HepG2 (cell line): ENCODE measurements around the gene ARFGAP1. TPM values are rescaled to one million over a fixed set of nuclear protein-coding genes. Genes with fewer than 3 reads are reported as not detected.

Experiments
- ATAC-seq: fragments of 200-7000 bp; cut with Tn5 transposase; 3 replicates; pipeline ENCODE4 v1.9.1; 2020; ENCODE audit warnings: mild to moderate bottlenecking, moderate library complexity
- BruUV-seq: library from RNA; stranded (reverse); fragments of 400-500 nt; replicated peaks from 2 replicates; lab custom pipeline; 2021; lab: Mats Ljungman, UMichigan
- CTCF ChIA-PET: fragments of 300-600 bp; formaldehyde crosslinking; extraction: SDS; loops from one replicate; lab custom pipeline; 2021; ENCODE audit warnings: low total read pairs, inconsistent platforms, low intra/inter-chr PET ratio; lab: Yijun Ruan, JAX
- POLR2A ChIA-PET: fragments of 350-600 bp; sonication (Branson Sonifier 250); formaldehyde crosslinking; loops from one replicate; lab custom pipeline; 2020; ENCODE audit warnings: antibody characterized with exemption, inconsistent platforms; lab: Yijun Ruan, JAX
- DNase-seq: peaks from one replicate; pipeline ENCODE4 v3.0.0-alpha.2; 2015; ENCODE audit warnings: low spot score
- FAIRE-seq: peaks from 3 replicates; lab custom pipeline; 2011; peaks lifted over from hg19 to GRCh38; lab: Jason Lieb, UNC
- H2AFZ ChIP-seq: one replicate; pipeline ENCODE4 v1.6.1; 2011; ENCODE audit warnings: low read length, inconsistent platforms
- H3K27ac ChIP-seq: fragments of 300-600 bp; 3 replicates; pipeline ENCODE4 v1.8.0; 2011; ENCODE audit warnings: mixed run types, mild to moderate bottlenecking, mixed read lengths, low read length, inconsistent platforms; ENCODE audit not compliant: insufficient read depth; ENCODE audit errors: extremely low read length
- H3K27me3 ChIP-seq, 2 experiments: fragments of 200-600 bp in 1 of 2; 2 replicates in 1 of 2; 3 replicates in 1 of 2; pipeline versions ENCODE4 v1.6.0 to v1.8.0; 2011; ENCODE audit warnings: low read length in 2 of 2, mild to moderate bottlenecking in 2 of 2, moderate library complexity in 2 of 2, inconsistent platforms in 1 of 2; ENCODE audit not compliant: insufficient read depth in 2 of 2, control insufficient read depth in 1 of 2
- H3K36me3 ChIP-seq, 2 experiments: fragments of 200-600 bp in 1 of 2; replicated peaks in 1 of 2; 2 replicates in 1 of 2; 3 replicates in 1 of 2; pipeline versions ENCODE4 v1.5.1 to v1.8.0; 2011; ENCODE audit warnings: low read length in 2 of 2, inconsistent platforms in 1 of 2; ENCODE audit not compliant: insufficient read depth in 2 of 2, control insufficient read depth in 1 of 2
- H3K4me1 ChIP-seq: 2 replicates; pipeline ENCODE4 v1.5.1; 2012; ENCODE audit warnings: low read length, inconsistent platforms; ENCODE audit not compliant: insufficient read depth
- H3K4me2 ChIP-seq: 2 replicates; pipeline ENCODE4 v1.6.0; 2011; ENCODE audit warnings: low read depth, low read length, inconsistent platforms
- H3K4me3 ChIP-seq, 3 experiments: fragments of 200-600 bp in 1 of 3; sonication (generic), shearing (Covaris generic) in 1 of 3; replicated peaks in 1 of 3; 2 replicates each; pipeline ENCODE4 v1.5.1; 2011 to 2016; ENCODE audit warnings: low read length in 3 of 3, inconsistent platforms in 2 of 3, low read depth in 2 of 3, mild to moderate bottlenecking in 2 of 3, control low read depth in 1 of 3, mixed read lengths in 1 of 3; ENCODE audit not compliant: insufficient read depth in 1 of 3
- H3K79me2 ChIP-seq: one replicate; pipeline ENCODE4 v1.6.1; 2011; ENCODE audit warnings: low read length, inconsistent platforms; ENCODE audit not compliant: insufficient read depth
- H3K9ac ChIP-seq: 2 replicates; pipeline ENCODE4 v1.6.0; 2011; ENCODE audit warnings: mild to moderate bottlenecking, low read depth, low read length, inconsistent platforms; ENCODE audit not compliant: insufficient read depth
- H3K9me3 ChIP-seq: 2 replicates; pipeline ENCODE4 v1.5.1; 2012; ENCODE audit warnings: mild to moderate bottlenecking, low read length
- H4K20me1 ChIP-seq: 2 replicates; pipeline ENCODE4 v1.6.0; 2011; ENCODE audit warnings: inconsistent platforms, mild to moderate bottlenecking, low read length, moderate library complexity; ENCODE audit not compliant: insufficient read depth
- GABPB1 ChIP-seq: IDR thresholded peaks from 2 replicates; pipeline ENCODE4 v1.6.1; 2016; ENCODE audit warnings: mild to moderate bottlenecking, missing genetic modification reagents, moderate library complexity, missing compliant biosample characterization
- ZMYM3 ChIP-seq: sonication (generic); formaldehyde crosslinking; IDR thresholded peaks from 2 replicates; pipeline ENCODE4 v1.5.1; 2020; ENCODE audit warnings: mild to moderate bottlenecking, missing genetic modification reagents
- ZNF768 ChIP-seq: sonication (generic); formaldehyde crosslinking; IDR thresholded peaks from 2 replicates; pipeline ENCODE4 v1.4.0; 2020; ENCODE audit warnings: missing genetic modification reagents
- WGBS: methylation state at CpG from one replicate; pipeline ENCODE4 v1.1.6; 2017; ENCODE audit warnings: low lambda C conversion rate; 5-methylcytosine and 5-hydroxymethylcytosine counted together
- in situ Hi-C: cut with HindIII; loops from 2 replicates; pipeline ENCODE4 v1.10.0; 2017; ENCODE audit warnings: low pct_unique_long_range_greater_than_20kb; ENCODE audit not compliant: extremely low pct_ligation_motif_present
- intact Hi-C: fragments of 100-400 bp; cut with micrococcal nuclease; formaldehyde crosslinking; loops from one replicate; pipeline ENCODE4 v1.10.0; 2022; ENCODE audit not compliant: unreplicated experiment
- polyA plus RNA-seq, 8 experiments: library from polyadenylated mRNA; depleted of rRNA in 3 of 8; stranded (reverse) in 7 of 8; unstranded in 1 of 8; fragments of >200 nt; fragmentation: Illumina TruSeq in 4 of 8; extraction: Trizol in 4 of 8; gene quantifications; 2 replicates each; pipeline versions ENCODE4 v1.2.1 to v1.2.3, GENCODE V29; 2011 to 2016; ENCODE audit warnings: low read depth in 4 of 8, missing spikeins in 1 of 8, mixed read lengths in 1 of 8; ENCODE audit not compliant: insufficient read depth in 1 of 8
- total RNA-seq, 5 experiments: library from RNA; depleted of rRNA; stranded (reverse); fragments of >200 nt; fragmentation: Illumina TruSeq; extraction: Trizol; gene quantifications; 2 replicates each; pipeline ENCODE4 v1.2.3, GENCODE V29; 2016; ENCODE audit warnings: low read depth in 1 of 5
- TF ChIP-seq, protein P1 (sequence below): sonication (generic); formaldehyde crosslinking; IDR thresholded peaks from 2 replicates; pipeline ENCODE4 v1.5.0; 2020; ENCODE audit warnings: mild to moderate bottlenecking, low read depth, missing genetic modification reagents, borderline replicate concordance

Gene ARFGAP1
- total and polyA plus RNA-seq, 2 of the 13 experiments (the other 11 are each of a cell fraction or from before 2014, with no cell fraction given), result 132 TPM

DNA sequence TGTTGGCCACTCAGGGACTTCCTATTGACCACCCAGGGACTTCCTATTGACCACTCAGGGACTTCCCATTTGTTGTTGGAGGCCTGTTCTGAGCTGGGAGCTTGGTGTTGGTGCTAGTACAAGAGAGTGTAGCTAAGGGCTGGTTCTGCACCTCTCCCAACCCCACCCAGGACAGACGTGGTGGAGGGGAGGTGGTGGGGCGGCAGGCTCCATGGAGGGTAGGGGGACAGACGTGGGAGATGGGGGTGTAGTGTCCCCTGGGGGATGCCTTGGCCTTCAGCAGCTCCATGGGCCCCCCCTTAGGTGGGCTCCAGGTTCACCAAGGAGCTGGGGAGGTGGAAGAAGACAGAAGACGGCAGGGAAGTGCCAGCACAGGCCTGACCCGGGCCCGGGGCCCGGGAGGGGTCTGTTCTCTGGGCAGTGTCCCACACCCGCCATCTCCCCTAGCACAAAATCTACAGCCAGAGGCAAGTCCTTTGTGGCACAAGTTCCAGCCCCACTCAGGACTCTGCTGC, 54.7 kb downstream of the ARFGAP1 start:
- WGBS, result 46% methylated on average over 8 of the region's 8 CpGs
- no peak for DNase-seq
- in situ Hi-C loops, result no loop called here
- ChIA-PET CTCF (no interaction called here), POLR2A (no interaction called here)
- Histone ChIP-seq H3K79me2 (no peaks in the 10 kb centered on the region), H3K4me3 (no peak overlapping the region), H3K9ac (no peak overlapping the region), H2AFZ (no peak overlapping the region), H3K9me3 (no peaks in the 10 kb centered on the region), H3K27ac (no peak overlapping the region), H3K36me3 (no peaks in the 10 kb centered on the region), H4K20me1 (no peaks in the 10 kb centered on the region; the same call in 1 of the 2 replicates), H3K4me2 (no peak overlapping the region), H3K4me1 (no peaks in the 10 kb centered on the region), H3K27me3 (peaks cover 4 to 21% of the 10 kb centered on the region in 2 experiments)
- intact Hi-C loops, result no loop called here
- BruUV-seq, result no TSS peak
- no peak for ATAC-seq
- FAIRE-seq, result no peak
- TF ChIP-seq ZMYM3, result no peak
- TF ChIP-seq, all 625 proteins: peak for 0

DNA sequence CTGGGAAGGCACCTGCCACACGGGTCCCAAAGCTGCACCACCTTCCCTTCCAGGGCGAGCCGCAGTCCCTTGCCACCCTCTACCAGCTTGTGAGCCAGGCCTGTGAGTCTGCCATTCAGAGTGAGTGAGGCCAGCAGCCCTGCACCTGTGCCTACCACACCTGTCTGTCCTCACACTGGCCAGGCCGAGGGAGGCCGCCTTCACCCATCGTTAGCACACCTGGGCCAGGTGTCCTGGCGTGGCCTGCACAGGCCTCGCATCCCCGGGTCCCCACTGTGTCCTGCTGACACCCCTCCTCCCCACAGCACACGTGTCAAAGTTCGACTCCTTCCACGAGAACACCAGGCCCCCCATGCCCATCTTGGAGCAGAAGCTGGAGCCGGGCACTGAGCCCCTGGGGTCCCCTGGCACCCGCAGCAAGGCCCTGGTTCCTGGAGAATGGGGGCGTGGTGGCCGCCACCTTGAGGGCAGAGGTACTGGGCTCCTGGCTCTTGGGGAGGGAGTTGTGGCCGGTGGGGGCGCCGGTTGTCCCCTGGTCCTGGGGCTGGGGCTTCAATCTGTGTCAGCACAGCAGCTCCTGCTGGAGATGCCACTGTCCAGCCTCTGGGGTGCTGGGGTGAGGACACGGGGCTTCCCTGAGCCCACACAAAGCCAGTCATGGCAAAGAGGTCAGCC, 55.5 kb downstream of the ARFGAP1 start:
- no TSS peak for BruUV-seq
- Histone ChIP-seq H3K4me3 (no peak overlapping the region), H2AFZ (no peak overlapping the region), H3K4me2 (no peak overlapping the region), H3K4me1 (no peaks in the 10 kb centered on the region), H3K9me3 (no peaks in the 10 kb centered on the region), H4K20me1 (no peaks in the 10 kb centered on the region; the same call in 1 of the 2 replicates), H3K36me3 (no peaks in the 10 kb centered on the region), H3K79me2 (no peaks in the 10 kb centered on the region), H3K27ac (no peak overlapping the region), H3K27me3 (peaks cover 4 to 17% of the 10 kb centered on the region in 2 experiments), H3K9ac (no peak overlapping the region)
- FAIRE-seq (no peak), DNase-seq (no peak), ATAC-seq (no peak)
- intact Hi-C loops, result no loop called here
- 30% methylated on average over 19 of the region's 20 CpGs for WGBS
- in situ Hi-C loops, result no loop called here
- TF ChIP-seq ZNF768 (0 out of 2 replicates have a peak, but pooled peaks have one; percentile 10), GABPB1 (CRISPR knock-in tag) (peak; percentile 10; the same call in 1 of the 2 replicates)
- TF ChIP-seq, protein P1, sequence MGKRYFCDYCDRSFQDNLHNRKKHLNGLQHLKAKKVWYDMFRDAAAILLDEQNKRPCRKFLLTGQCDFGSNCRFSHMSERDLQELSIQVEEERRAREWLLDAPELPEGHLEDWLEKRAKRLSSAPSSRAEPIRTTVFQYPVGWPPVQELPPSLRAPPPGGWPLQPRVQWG, result no peak
- POLR2A ChIA-PET, result no interaction called here
- CTCF ChIA-PET, result no interaction called here
